ENCODE measurements around the gene SYNE1. TPM values are rescaled to one million over a fixed set of nuclear protein-coding genes. Genes with fewer than 3 reads are reported as not detected.
"Not testable (repeated sequence)": the region's sequence is repeated elsewhere in the genome, so short reads cannot be mapped to it uniquely, and the experiment has no call there.

SYNE1 gene
- total RNA-seq, 1 donor from 2014 or later = 166 TPM

DNA sequence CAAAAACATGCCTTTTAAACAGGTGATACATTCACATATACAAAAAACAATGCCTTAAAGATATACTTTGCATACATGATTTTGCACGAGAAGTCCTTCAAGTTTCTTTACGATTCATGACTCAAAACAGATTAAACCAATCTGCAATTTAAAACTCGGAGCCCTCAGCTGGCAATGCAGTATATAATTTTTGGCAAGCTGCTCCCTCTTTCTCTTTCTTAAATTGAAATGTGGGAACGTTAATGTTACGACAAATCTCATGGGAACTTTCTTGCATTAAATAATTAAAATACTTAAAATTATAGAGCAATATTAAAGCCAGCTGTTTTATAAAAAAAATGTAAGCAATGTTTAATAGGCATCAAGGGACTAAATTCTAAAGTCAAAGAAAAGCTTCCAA is 495.1 kb downstream of the SYNE1 start:
- no peak overlapping the region for H3K27ac ChIP-seq
- H3K4me3 ChIP-seq = no peak overlapping the region
- no peak for DNase-seq
- H3K27me3 ChIP-seq (ENCODE audit: low read depth) = no peaks in the 10 kb centered on the region
- TF ChIP-seq CTCF (IDR thresholded peaks at IDR 0.05) = no peak
- no peaks in the 10 kb centered on the region for H3K9me3 ChIP-seq
- H3K4me1 ChIP-seq = no peaks in the 10 kb centered on the region
- H3K36me3 ChIP-seq = peaks cover 100% of the 10 kb centered on the region
- no peak for ATAC-seq
- intact Hi-C loops (cut with DNase I) = no loop called here

- H3K4me1 ChIP-seq; H3K27me3 ChIP-seq (ENCODE audit: low read depth); ATAC-seq; H3K4me3 ChIP-seq; DNase-seq; H3K9me3 ChIP-seq; intact Hi-C loops (cut with DNase I); H3K27ac ChIP-seq: not testable (repeated sequence)
- H3K36me3 ChIP-seq = peaks cover 100% of the 10 kb centered on the region
Measured at GRCh38 chr6:152138344-152138743, 498.8 kb downstream of the SYNE1 start.

DNA sequence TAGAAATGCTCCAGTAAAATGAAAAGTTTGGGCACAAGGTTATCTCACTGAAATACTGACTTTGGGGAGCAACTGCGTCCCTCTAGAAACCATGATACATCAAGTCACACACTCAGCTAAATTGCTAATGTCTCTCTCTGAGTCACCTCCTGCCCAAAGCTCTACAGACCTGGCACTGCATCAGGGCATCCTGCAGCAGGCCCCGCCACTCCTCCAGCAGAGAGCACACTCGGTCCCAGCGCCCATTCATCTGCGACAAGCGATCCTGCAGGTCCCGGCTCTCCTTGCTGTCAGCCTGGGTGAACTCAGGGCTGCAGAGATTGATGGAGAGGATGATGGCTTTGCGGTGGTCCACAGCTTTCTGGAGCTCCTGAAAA is 500.7 kb downstream of the SYNE1 start:
- H3K4me3 ChIP-seq = no peak overlapping the region
- H3K27me3 ChIP-seq (ENCODE audit: low read depth) = no peaks in the 10 kb centered on the region
- DNase-seq = no peak
- no peak overlapping the region for H3K27ac ChIP-seq
- ATAC-seq = peak in 1 of 2 donors; percentile 21
- no peaks in the 10 kb centered on the region for H3K9me3 ChIP-seq
- intact Hi-C loops (cut with DNase I) = no loop called here
- no peaks in the 10 kb centered on the region for H3K4me1 ChIP-seq
- H3K36me3 ChIP-seq = peaks cover 100% of the 10 kb centered on the region
- no peak for TF ChIP-seq CTCF (IDR thresholded peaks at IDR 0.05)

- H3K9me3 ChIP-seq = no peaks in the 10 kb centered on the region
- peaks cover 97% of the 10 kb centered on the region for H3K36me3 ChIP-seq
- no peak for TF ChIP-seq CTCF (IDR thresholded peaks at IDR 0.05)
- no peak overlapping the region for H3K27ac ChIP-seq
- ATAC-seq (no peak), DNase-seq (no peak)
- intact Hi-C loops (cut with DNase I) = no loop called here
- H3K27me3 ChIP-seq (ENCODE audit: low read depth) = no peaks in the 10 kb centered on the region
- no peaks in the 10 kb centered on the region for H3K4me1 ChIP-seq
- H3K4me3 ChIP-seq = no peak overlapping the region
Measured at GRCh38 chr6:152135755-152136448, 501.3 kb downstream of the SYNE1 start.

DNA sequence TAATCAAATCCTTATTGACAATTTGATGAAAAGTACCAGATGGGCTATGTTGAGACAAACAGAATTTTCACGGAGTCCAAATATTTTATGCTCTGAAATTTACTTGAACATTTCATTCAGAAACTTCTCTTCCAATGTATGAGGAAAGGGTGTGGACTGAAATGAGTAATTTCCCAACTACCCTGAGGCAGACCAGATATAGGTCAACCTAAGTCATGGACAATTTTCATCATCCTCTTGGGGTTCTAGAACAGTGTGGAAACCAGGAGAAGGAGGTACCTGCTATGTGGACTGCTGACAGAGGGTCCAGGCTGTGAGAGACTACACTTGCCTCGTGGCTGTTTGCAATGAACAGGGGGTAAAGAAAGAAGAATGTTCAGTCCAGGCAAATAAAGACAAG is 506.7 kb downstream of the SYNE1 start:
- no peaks in the 10 kb centered on the region for H3K27me3 ChIP-seq (ENCODE audit: low read depth)
- TF ChIP-seq CTCF (IDR thresholded peaks at IDR 0.05) = no peak
- no peaks in the 10 kb centered on the region for H3K9me3 ChIP-seq
- peaks cover 16% of the 10 kb centered on the region for H3K4me1 ChIP-seq
- H3K36me3 ChIP-seq = peaks cover 85% of the 10 kb centered on the region
- peak overlapping the region; percentile 80 for H3K27ac ChIP-seq
- peak overlapping the region; percentile 48 for H3K4me3 ChIP-seq
- DNase-seq = no peak
- intact Hi-C loops (cut with DNase I) = no loop called here
- ATAC-seq = peak in 1 of 2 donors; percentile 32

DNA sequence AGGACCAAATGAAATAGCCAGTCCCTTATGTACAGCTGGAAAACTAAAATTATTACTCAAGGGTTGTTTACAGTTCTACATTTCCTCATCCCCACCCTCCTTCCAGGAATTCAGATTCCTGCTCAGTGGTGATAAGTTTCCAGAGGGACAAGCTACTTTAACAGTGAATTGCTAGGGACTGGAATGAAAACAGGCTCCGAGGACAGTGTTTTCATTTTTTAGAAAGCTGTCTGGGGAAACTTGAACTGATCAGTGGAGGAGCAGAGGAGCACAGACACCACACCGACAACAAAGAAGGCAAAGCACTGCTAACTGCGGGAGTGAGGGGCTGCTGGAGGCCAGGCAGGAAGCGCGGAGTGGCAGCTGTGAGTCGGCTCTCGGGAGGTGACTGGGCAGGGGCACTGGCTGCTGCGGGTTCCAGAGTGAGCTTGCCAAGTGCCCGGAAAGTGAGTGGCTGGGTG is 507.4 kb downstream of the SYNE1 start:
- H3K27ac ChIP-seq = peak overlapping the region; percentile 80
- no peaks in the 10 kb centered on the region for H3K27me3 ChIP-seq (ENCODE audit: low read depth)
- no peaks in the 10 kb centered on the region for H3K9me3 ChIP-seq
- H3K4me3 ChIP-seq = peak overlapping the region; percentile 48
- peaks cover 85% of the 10 kb centered on the region for H3K36me3 ChIP-seq
- TF ChIP-seq CTCF (IDR thresholded peaks at IDR 0.05) = no peak
- no peak for DNase-seq
- ATAC-seq = peak; percentile 71 to 78
- intact Hi-C loops (cut with DNase I) = no loop called here
- peaks cover 16% of the 10 kb centered on the region for H3K4me1 ChIP-seq

All from lower lobe of right lung (tissue), 2 donors.